NCI-H1436 treated with DMSO at 0.1 percent for 48 hours (cell line): ENCODE results near the gene ATOH8.

Source experiments
- DNase-seq: peaks from one replicate; lab custom pipeline; 2025; lab: John Stamatoyannopoulos, UW

Gene ATOH8

DNA sequence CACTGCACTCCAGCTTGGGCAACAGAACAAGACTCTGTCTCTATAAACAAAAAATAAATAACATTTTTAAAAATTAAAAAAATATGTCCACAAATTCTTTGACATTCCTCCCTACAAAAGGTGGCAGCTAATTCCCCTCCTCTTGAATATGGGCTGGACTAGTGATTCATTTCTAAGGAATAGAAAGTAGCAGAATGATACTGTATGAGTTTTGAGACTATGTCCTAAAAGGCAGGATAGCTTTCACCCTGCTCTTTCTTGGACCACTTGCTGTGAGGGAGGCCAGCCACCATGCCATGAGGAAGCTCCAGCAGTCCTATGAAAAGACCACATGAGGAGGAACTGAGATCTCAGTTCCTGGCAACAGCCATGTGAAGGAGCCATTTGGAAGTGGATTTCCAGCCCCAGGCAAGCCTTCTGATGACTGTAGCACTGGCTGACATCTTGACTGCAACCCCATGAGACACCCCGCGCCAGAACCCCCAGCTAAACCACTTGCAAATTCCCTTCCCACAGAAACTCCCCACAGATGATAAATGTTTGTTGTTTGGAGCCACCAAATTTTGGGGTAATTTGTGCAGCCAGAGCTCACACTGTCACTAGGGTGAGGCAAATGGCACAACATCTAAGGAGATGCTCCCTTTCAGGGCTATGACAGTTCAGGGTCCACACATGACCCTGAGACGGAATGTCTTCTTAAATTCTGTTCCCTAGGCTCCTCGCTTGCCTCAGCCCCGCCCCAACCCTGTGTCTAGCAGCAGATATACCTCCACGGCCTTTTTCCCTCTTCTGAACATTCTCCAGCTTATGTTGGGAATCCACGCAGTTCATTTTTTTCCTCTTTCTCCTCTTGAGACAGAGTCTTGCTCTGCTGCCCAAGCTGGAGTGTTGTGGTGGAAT is 17.1 kb upstream of the ATOH8 start:
- DNase-seq = no peak

DNA sequence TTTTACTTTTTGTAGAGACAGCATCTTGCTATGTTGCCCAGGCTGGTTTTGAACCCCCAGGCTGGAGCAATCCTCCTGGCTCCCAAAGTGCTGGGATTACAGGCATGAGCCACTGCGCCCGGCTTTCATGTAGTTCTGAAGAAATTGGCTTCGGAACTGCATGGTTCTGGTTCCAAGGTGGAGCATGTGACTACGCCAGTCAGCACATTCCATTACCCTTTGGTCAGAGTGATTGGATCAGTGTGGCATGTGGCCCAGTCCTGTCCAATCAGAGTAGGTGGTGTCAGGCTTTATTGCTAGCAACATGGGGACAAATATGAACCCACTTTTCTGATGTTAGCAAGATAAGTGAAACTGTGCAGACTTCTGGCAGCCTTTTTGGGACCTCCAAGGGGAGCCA is 16.3 kb upstream of the ATOH8 start:
- DNase-seq = no peak

DNA sequence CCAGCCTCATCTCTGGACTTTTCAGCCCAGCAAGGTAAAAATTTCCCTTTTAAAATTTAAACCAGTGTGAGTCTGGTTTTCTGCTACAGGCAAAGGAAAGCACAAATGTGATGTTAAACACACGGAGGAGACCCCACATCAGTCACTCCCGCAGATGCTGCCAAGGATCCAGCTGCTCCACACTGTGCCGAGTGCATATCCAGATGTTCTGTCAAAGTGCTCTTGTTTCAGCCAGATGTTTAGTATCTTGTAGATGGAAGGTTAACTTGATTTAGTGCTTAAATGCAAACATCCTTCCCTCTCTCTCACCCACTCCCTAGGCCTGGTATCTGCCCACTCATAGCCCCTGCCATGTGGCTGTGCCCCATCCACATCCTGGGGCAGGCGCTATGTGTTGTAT is 15.8 kb upstream of the ATOH8 start:
- DNase-seq = no peak

DNA sequence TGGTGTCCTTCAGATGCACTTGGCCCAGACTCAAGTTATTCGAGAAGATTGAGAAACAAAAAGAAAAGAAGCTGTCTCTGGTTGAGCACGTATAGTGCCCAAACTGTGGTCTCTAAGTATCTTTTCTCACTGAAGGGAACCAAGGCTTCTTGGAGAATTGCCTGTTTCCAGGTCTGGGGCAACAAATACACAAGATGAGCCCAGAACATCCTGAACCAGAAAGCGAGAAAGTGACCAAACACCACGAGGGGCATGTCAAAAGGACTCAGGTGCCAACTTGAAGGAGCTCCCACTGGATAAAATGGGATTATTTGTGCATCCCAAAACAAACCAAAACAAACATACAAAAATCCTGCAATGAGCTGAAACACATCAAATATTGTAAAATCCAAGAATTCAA is 13.6 kb upstream of the ATOH8 start:
- no peak for DNase-seq

DNA sequence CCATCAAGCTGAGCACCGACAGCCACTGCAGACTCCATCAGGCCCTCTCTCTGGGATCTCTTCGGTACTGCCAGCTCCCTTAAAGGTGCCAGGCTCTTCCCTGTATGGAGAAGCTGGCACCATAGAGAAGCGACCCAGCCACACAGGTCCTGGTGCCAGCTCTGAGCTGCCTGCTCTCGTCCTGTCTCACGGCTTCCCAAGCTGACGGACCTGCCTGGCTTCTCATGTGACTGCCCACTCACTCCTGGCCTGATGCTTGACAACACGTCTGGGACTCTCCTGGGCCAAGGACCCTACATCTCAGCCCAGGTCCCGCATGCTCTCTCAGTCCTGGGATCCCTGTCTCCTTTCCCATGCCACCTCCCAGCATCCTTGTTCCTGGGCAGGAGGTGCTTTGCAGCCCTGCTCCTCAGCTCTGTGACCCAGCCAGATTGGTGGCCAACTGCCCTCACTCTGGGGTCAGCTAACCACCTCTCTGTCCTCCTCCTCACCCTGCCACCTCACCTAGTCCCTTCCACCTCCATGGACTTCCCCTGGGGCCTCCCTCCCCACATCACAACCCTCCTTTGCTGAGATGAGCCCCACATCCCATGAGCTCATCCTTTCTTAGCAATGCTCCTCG is 12.5 kb upstream of the ATOH8 start:
- no peak for DNase-seq

DNA sequence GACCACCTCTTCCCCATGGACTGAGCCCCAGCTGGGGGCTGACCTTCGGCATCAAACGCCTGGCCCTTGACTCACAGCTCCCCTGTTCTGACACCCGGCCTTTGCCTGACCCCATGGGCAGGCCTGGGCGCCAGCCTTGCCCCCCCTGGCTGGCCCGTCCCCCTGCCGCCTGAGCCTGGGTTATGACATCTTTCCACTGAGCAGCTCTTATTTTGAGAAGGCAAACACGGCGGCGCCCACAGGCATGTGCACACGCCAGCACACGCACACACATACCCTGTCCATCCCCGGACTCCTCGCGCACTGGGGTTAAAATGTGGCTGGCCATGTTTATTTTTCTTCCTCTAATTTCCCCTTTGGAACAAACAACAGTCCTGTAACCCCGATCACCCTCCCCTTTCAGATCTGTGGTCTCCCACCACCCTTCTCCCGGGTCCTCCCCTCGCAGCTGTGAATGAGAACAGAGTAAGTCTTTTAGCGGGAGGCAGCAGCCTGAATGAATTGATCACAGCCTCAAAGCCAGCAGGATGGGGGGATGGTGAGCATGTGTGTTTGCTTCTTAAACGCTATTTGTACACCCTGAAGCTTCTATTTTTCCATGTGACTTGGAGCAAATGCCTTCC is 11.8 kb upstream of the ATOH8 start:
- no peak for DNase-seq

DNA sequence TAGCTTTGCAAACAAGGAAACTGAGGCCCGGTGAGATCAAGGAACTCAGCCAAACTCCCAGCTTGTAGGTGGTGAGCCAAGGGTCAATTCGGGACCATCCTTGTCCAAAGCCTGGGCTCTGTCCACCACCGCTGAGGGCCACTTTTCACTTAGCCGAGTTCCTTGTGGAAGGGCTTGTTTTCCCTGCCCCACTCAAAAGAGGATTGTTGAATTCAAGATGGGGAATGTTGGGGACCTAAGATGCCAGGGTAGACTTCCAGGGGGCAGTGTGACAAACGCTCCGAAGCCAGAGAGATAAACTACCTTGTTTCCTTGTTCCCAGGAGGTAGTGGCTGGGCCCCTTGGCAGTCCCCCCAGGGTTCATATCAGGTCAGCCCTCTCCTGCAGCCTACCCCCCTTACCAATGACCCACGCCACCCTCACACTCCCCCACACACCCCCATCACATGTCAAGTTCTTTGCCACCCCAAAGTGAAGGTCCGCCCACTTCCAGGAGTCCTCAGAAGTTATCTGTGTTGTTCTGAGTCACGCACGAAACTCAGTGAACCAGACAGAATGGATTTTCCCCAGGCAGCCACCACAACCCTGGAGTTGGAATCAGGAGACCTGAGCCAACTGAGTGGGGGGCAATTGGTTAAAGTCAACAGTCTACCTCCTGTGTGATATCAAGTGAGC is 10.3 kb upstream of the ATOH8 start:
- DNase-seq = no peak

DNA sequence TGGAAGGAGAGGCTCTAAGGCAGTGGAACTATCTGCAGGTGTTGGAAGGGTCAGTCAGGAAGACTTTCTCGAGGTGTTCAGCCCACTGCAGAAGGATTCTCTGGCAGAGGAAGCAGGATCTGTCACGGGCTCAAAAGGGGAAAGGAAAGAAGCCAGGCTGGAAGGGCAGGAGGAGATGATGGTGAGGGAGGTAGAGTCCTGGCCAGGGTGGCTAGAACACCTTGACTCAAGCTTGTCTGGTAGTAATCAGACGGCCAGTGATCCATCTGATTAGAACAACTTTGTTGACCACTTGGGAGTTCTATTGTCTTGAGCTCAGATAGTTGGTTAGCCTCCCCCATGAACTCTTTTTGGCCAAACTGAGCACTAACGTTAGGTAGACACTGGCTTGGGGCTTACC is 9.7 kb upstream of the ATOH8 start:
- no peak for DNase-seq

DNA sequence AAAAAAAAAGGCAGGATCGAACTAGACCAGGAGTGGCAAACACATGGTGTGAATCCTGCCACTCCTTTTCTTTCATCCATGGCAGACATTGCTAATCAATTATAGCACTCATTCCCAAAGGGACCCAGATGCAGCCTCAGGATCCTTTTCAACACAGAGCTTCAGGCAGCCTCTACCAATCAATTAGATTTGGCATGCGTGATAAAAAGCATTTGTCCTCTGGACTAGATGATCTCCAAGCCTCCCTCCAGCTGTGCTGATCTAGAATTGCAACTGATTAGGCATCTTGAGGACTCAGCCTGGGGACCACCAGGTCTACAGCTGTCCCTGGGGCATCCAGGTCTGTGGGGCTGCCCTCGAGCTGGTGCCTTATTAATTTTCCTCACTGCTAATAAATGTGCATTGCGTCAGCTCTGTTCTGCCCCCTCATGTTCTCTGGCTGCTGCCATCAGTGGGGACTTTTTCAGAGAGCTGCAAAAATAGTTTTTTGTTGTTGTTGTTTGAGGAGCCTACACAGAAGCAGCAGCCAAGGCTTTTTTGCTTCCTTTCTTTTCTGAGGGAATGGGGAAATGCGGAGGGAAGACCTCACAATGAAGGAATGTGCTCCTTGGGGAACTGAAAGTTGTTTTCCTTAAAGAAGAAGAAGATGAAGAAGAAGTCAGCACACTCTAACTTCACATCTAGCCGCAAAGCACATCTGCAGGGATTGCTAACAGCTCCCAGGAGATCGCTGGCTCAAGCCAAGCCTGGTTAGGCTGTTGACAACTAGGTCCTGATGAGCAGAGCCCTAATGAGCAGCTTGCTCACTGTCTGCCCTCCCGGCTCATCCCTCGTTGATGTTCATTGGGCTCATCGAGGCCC is 8.8 kb upstream of the ATOH8 start:
- no peak for DNase-seq

DNA sequence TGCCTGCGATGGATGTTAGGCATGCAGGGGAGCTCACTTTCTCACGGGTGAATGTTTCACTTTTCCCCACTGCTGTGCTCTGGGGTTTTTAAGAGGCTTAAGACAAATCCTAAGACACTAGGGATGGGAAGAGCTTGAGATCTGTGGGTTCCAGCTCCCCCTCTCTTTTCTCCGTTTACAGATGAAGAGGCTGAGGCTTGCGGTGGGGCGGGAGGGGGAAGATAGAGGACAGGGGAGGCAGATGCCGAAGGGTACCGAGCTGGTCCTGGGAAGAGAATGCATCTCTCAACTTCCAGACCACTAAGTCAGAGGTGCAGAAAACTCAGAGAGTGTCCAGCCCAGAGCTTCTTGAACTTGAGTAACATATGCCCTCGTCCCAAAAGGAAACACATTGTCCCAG is 8.2 kb upstream of the ATOH8 start:
- no peak for DNase-seq

DNA sequence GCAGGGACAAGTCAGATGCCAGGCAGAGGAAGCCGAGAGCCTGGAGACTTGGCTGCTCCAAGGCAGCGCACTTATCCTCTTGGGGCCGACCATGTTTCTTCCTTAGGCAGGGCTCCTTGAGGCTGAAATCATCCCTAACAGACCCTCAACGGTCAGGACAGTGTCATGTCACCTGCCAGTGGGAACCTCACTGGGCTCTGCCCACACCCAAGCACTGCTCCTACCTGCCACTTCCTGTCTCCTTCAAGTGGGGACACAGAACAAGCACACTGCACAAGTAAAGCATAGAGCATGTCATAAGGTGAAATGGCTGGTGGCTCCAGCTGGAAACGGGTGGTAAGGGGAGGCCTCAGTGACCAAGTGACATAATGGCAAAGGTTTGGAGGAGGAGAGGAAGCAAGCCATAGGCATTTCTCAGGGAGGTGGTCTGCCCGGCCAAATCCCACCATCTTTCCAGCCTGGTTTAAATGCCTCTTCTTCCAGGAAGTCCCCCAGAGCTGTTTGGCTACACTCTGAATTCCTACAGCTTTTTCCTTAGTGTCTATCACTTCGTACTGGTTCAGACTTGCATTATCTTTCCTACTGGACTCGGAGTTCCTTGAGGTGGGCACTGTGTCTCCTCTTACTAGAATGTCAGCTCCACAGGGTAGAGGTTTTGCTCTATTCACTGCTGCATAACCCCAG is 7.3 kb upstream of the ATOH8 start:
- no peak for DNase-seq

DNA sequence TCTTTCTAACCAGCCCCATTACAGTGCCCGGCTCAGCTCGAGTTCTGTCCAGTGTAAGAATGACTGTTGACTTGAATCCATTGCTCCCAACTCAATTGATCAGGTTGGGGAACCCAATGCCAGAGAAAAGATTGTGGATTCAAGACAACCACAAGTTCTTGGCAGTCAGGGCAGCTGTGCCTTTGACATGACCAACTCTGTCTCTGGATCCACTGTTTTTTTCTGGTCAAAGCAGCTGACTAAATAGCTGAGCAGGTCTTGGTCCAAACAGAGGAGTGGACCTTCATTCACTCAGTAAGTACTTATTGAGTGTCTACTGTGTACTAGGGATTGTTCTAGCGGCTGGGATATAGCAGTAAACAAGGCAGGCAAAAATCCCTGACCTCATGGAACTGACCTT is 6.3 kb upstream of the ATOH8 start:
- no peak for DNase-seq

DNA sequence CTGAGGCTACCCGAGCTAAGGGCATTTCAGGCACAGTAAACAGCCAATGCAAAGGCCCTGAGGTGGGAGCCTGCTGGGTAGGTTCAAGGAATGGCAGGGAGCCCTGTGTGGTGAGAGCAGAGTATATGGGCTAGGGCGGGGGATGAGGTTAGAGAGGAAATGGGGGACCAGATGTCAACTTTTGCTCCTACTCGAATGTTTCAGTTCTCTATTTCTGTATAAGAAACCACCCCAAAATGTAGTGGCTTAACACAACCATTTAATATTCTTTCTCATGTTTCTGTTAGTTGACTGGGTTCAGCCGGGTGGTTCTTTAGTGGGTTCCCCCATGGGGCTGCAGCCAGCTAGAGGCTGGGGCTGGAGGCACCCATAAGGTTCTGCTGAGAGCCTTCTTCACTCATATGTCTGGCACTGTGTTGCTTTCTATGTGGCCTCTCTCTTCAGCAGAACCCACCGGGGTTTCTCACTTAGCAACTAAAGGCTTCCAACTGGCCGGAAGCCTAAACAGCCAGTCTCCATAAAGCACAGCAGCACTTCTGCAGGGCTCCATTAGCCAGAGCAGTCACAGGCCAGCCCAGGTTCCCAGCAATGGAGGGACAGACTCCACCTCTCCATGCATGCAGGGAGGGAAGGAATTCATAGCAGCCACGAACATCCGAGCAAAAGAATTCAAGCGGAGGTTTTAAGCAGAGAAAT is 5.6 kb upstream of the ATOH8 start:
- no peak for DNase-seq

DNA sequence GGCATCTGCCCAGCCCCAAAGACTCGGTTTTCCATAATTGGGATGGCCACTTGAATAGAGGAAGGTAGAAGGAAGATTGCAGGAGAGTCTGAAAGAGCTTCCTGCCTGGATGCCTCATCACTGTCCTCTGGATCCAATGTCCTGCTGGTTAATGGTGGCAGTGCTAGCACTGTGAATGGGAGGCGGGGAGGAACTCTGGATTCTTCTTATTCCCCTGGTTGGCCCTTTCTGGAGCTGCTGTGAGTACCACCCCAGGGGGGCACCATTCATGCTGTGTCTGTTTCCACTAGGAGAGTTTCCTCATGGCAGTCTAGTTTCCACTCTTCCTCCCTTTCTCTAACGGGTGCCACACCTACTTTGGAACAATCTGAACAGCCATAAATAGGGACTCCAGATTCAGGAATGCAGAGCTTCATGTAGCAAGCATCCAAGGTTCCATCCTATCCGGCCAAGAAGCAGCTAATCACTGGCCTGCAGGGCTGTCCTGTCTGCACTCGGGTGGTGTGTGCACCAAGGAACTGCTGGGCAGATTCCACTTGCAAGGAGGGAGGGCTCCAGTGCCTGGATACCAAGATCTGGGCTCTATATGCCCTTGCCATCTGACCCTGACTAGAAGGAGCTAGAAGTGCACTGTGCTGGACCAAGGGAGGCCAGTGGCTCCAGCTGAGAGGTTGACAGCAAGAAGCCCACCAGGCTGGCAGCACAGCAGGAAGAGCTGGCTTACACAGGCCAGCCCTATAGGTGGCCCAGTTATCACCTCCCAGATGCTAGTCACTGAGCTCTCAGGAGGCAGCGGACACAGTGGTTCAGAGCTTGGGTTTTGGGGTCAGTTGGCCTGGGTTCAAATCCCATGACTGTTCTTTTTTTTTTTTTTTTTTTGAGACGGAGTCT is 4.6 kb upstream of the ATOH8 start:
- DNase-seq = no peak

DNA sequence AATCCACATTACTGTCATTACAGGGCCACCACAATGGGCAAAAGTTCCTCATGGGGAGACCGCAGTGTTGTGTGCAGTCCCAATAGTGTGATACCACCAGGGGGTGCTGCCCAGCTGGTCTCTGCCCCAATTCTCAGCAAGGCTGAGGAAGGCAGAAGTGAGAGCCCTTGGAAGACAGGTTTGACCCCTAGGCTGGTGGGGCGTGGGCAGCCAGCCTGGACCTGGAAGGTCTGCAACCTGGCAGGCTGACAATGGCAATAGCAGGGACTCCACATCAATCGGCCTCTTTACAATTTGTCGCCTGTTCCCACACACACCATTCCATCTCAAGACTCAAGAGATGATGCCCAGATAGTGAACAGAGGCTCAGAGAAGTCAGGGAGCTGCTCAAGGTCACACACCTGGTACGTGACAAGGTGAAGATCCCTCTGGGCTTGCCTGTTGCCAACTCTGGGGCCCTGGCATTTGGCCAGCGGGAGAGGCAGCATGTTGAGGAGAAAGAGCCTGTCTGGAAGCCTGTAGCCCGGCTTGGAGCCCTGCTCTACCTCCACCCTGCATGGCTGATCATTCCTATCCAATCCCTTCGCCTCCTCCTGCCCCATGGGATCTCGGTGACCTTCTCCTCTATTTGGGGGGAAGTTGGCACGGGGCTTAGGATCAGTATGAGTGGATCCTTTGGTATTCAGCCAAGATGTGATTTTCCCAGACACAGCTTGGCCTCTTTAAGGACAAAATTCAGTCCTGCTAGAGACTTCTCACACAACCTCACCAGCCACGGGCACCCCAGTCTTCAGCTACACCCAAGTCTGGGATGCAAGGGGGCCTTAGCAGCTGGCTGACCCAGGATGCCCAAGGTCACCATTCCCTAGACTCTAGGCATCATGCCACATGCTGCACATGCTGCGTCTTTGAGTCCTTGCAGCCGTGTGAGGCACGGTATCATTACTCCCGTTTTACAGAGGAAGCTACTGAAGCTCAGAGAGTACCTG is 2.9 kb upstream of the ATOH8 start:
- DNase-seq = no peak

DNA sequence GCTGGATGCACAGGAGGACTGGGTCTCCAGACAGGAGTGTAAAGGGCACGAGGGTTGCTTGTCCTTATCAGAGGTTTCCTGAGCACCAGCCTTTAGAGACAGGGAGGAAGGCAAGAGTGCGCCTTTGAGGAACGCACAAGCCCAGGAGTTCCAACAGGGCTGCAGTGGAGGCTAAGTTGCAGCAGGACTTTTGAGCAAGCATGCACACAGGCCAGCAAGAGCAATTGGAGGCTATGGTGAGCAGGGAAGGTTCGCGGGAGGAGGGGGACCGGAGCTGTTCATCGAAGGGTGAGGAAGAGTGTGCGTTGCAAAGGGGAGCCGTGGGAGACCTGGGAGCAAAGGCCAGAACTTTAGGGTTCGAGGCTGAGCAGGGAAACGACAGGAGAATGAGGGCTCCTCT is 2.2 kb upstream of the ATOH8 start:
- DNase-seq = no peak

DNA sequence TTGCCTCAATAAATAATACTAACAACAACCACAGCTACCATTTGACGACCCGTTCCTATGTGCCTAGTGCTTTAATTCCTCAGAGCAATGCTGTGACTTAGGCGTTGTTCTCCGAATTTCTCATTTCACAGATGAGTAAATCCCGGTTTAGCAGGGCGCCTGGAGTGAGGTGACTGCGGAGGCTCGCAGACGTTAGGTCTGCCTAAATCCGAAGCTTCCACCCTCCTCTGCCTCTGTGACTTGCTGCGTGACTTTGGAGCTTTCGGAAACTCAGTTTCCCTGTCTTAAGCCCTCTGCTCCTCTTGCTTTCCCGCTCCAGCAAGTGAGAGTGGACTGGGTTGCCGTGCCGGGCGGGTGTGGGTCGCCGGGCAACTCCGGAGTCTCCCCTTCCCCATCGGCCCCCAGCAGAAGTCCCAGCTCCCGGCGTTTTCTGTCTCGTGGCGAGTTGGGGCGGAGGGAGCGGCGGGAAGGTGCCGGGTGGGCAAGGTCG is 711 bp upstream of the ATOH8 start:
- DNase-seq = no peak
